SK-N-SH treated with all-trans-retinoic acid at 6 μM for 48 hours (cell line): ENCODE data around the gene HLTF.

Experiments
- BACH2 ChIP-seq: fragments of 250-450 bp; sonication (Bioruptor Pico); IDR thresholded peaks from 2 replicates; pipeline ENCODE4 v1.9.0; 2021; ENCODE audit warnings: mild to moderate bottlenecking, borderline replicate concordance
- CREB5 ChIP-seq: fragments of 250-450 bp; sonication (Bioruptor Pico); IDR thresholded peaks from 2 replicates; pipeline ENCODE4 v1.5.1; 2020; ENCODE audit warnings: low read depth, mild to moderate bottlenecking, moderate library complexity
- CSDC2 ChIP-seq: fragments of 250-450 bp; sonication (Bioruptor Pico); IDR thresholded peaks from 2 replicates; pipeline ENCODE4 v1.5.0; 2020; ENCODE audit warnings: mild to moderate bottlenecking, moderate library complexity
- ISL1 ChIP-seq: fragments of 250-450 bp; sonication (Bioruptor Pico); IDR thresholded peaks from 2 replicates; pipeline ENCODE4 v2.1.2; 2022; ENCODE audit warnings: mild to moderate bottlenecking, moderate library complexity
- OSR1 ChIP-seq: fragments of 250-450 bp; sonication (Bioruptor Pico); IDR thresholded peaks from 2 replicates; pipeline ENCODE4 v1.8.0; 2022; ENCODE audit warnings: moderate library complexity, mild to moderate bottlenecking, inconsistent platforms
- PPARA ChIP-seq: fragments of 250-450 bp; sonication (Bioruptor Pico); IDR thresholded peaks from 2 replicates; pipeline ENCODE4 v1.5.0; 2020; ENCODE audit warnings: mild to moderate bottlenecking, borderline replicate concordance
- RARB ChIP-seq: fragments of 250-450 bp; sonication (Bioruptor Pico); IDR thresholded peaks from 2 replicates; pipeline ENCODE4 v1.8.0; 2021; ENCODE audit warnings: mild to moderate bottlenecking, moderate library complexity
- SNAI2 ChIP-seq: fragments of 250-450 bp; sonication (Bioruptor Pico); IDR thresholded peaks from 2 replicates; pipeline ENCODE4 v1.5.0; 2020; ENCODE audit warnings: mild to moderate bottlenecking, moderate library complexity
- TCF4 ChIP-seq: fragments of 250-450 bp; sonication (Bioruptor Pico); IDR thresholded peaks from 2 replicates; pipeline ENCODE4 v1.8.0; 2021; ENCODE audit warnings: mild to moderate bottlenecking, moderate library complexity, borderline replicate concordance
- TSHZ2 ChIP-seq: fragments of 250-450 bp; sonication (Bioruptor Pico); IDR thresholded peaks from 2 replicates; pipeline ENCODE4 v1.5.0; 2020; ENCODE audit warnings: mild to moderate bottlenecking, moderate library complexity
- ZFP30 ChIP-seq: fragments of 450-650 bp; formaldehyde crosslinking; IDR thresholded peaks from 2 replicates; pipeline ENCODE4 v1.5.0; 2022; ENCODE audit warnings: mild to moderate bottlenecking, moderate library complexity
- ZNF565 ChIP-seq: fragments of 450-650 bp; formaldehyde crosslinking; conservative IDR thresholded peaks from 2 replicates; pipeline ENCODE4 v1.5.0; 2020; ENCODE audit warnings: low read depth, mild to moderate bottlenecking, moderate library complexity

- TF ChIP-seq OSR1 = no peak
- TF ChIP-seq ZNF565 (CRISPR knock-in tag) = no peak
- no peak for TF ChIP-seq CREB5 (CRISPR knock-in tag)
- no peak for TF ChIP-seq ISL1 (CRISPR knock-in tag)
- no peak for TF ChIP-seq TSHZ2 (CRISPR knock-in tag)
- no peak for TF ChIP-seq TCF4
- TF ChIP-seq PPARA (CRISPR knock-in tag) = no peak
- no peak for TF ChIP-seq ZFP30 (CRISPR knock-in tag)
- TF ChIP-seq RARB = no peak
- no peak for TF ChIP-seq SNAI2 (CRISPR knock-in tag)
- TF ChIP-seq BACH2 (CRISPR knock-in tag) = no peak
- TF ChIP-seq CSDC2 (CRISPR knock-in tag) = no peak
Measured at GRCh38 chr3:149118724-149119123, 32.4 kb upstream of the HLTF start.
